Activated CD4-positive, alpha-beta T cell treated with anti-CD3 and anti-CD28 coated beads, Interleukin-2, amount 10 ng/mL, durations not matched to agents 24 days and 14 days (primary cell): ENCODE measurements around the gene SHC1. TPM values are rescaled to one million over a fixed set of nuclear protein-coding genes. Genes with fewer than 3 reads are reported as not detected.

Experiments used
- DNase-seq: peaks from one replicate; pipeline ENCODE4 v3.0.0; 2022
- H3K27ac Mint-ChIP-seq: one replicate; pipeline ENCODE4 v1.8.0; 2022; ENCODE audit warnings: mild to moderate bottlenecking, mixed read lengths
- H3K27me3 Mint-ChIP-seq: one replicate; pipeline ENCODE4 v1.8.0; 2022; ENCODE audit warnings: mixed read lengths
- H3K36me3 Mint-ChIP-seq: one replicate; pipeline ENCODE4 v1.8.0; 2022; ENCODE audit warnings: low read depth, mild to moderate bottlenecking, mixed read lengths
- H3K4me1 Mint-ChIP-seq: one replicate; pipeline ENCODE4 v1.8.0; 2021; ENCODE audit warnings: mixed read lengths
- H3K4me3 Mint-ChIP-seq: one replicate; pipeline ENCODE4 v1.8.0; 2022; ENCODE audit warnings: mild to moderate bottlenecking, moderate library complexity, mixed read lengths
- H3K9me3 Mint-ChIP-seq: one replicate; pipeline ENCODE4 v1.8.0; 2021; ENCODE audit warnings: mixed read lengths
- intact Hi-C: fragments of 100-400 bp; cut with micrococcal nuclease; formaldehyde crosslinking; loops from one replicate; pipeline ENCODE4 v1.15.1; 2023
- total RNA-seq: library from RNA; stranded (reverse); gene quantifications from 2 replicates; pipeline ENCODE4 v1.2.3, GENCODE V29; 2022

Gene SHC1
- total RNA-seq, 1 donor from 2014 or later = 50.4 TPM

- no peak for DNase-seq
- intact Hi-C loops = no loop called here
- Mint-ChIP-seq H3K36me3 (peaks cover 46% of the 10 kb centered on the region), H3K4me1 (peaks cover 45% of the 10 kb centered on the region), H3K4me3 (no peak overlapping the region), H3K9me3 (no peaks in the 10 kb centered on the region), H3K27me3 (no peaks in the 10 kb centered on the region), H3K27ac (peak overlapping the region; percentile 68)
Observed at GRCh38 chr1:154968731-154969130, 1.8 kb downstream of the SHC1 start.

- Mint-ChIP-seq H3K4me1 (peaks cover 47% of the 10 kb centered on the region), H3K9me3 (no peaks in the 10 kb centered on the region), H3K27ac (no peak overlapping the region), H3K36me3 (peaks cover 54% of the 10 kb centered on the region), H3K4me3 (no peak overlapping the region), H3K27me3 (no peaks in the 10 kb centered on the region)
- intact Hi-C loops = no loop called here
- no peak for DNase-seq
Observed at GRCh38 chr1:154967331-154967950, 3.1 kb downstream of the SHC1 start.

DNA sequence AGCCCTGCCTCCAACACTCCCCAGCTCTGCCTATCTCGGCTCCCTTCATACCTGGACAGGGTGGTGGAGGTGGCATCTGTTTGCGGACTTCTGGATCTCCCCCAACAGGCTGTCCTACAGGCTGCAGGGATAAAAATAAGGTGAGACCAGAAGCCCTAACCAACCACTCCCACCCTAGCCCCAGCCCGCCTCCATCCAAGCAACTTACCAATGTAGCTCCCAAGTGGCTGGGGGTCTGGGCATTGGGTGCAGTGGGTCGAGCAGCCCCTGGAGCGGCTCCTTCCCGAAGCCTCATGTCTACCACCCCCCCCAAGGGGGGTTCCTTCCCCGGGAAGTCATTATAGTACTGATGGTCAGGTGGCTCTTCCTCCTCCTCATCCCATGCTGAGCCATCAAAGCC, 4.4 kb downstream of the SHC1 start:
- Mint-ChIP-seq H3K4me1 (peaks cover 38% of the 10 kb centered on the region), H3K36me3 (peaks cover 50% of the 10 kb centered on the region), H3K27me3 (no peaks in the 10 kb centered on the region), H3K27ac (no peak overlapping the region), H3K9me3 (no peaks in the 10 kb centered on the region), H3K4me3 (no peak overlapping the region)
- no peak for DNase-seq
- intact Hi-C loops = no loop called here

DNA sequence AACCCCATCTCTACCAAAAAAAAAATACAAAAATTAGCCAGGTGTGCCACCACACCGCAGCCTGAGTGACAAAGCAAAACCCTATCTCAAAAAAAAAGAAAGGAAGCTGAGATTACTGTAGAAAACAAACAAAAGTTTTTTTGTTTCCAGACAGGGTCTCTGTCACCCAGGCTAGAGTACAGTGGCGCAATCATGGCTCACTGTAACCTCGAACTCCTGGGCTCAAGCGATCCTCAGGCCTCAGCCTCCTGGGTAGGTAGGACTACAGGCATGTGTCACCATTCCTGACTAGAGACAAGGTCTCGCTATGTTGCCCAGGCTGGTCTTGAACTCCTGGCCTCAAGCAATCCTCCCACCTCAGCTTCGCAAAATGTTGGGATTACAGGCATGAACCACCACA, 6.2 kb downstream of the SHC1 start:
- H3K36me3 Mint-ChIP-seq = peaks cover 49% of the 10 kb centered on the region
- no peaks in the 10 kb centered on the region for H3K27me3 Mint-ChIP-seq
- H3K4me1 Mint-ChIP-seq = peaks cover 36% of the 10 kb centered on the region
- no peak overlapping the region for H3K27ac Mint-ChIP-seq
- no peak for DNase-seq
- H3K4me3 Mint-ChIP-seq = no peak overlapping the region
- no peaks in the 10 kb centered on the region for H3K9me3 Mint-ChIP-seq
- intact Hi-C loops = no loop called here

DNA sequence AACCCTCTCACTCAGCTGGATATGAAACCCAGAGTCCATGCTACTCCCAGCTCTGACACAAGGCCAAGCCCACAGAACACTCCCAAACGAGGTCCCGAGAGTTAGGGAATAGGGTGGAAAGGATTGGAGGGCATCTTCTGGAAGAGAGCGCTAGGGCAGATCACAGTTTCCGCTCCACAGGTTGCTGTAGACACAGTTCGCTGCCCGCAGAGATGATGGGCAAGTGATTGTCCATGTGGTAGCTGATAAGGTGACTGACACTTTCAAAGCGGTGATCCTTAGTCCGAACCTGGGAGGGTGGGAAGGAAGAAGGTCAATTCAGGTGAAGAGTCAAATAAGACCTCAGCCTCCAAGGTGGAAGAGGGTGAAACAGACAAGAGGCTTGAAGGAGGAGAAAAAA, 6.9 kb downstream of the SHC1 start:
- no peak for DNase-seq
- Mint-ChIP-seq H3K27ac (peak overlapping the region; percentile 12), H3K4me3 (no peak overlapping the region), H3K36me3 (peaks cover 47% of the 10 kb centered on the region), H3K9me3 (no peaks in the 10 kb centered on the region), H3K27me3 (no peaks in the 10 kb centered on the region), H3K4me1 (peaks cover 31% of the 10 kb centered on the region)
- intact Hi-C loops = no loop called here

- H3K27ac Mint-ChIP-seq = peak overlapping the region; percentile 88
- H3K4me3 Mint-ChIP-seq = peak overlapping the region; percentile 90
- intact Hi-C loops = no loop called here
- peaks cover 27% of the 10 kb centered on the region for H3K4me1 Mint-ChIP-seq
- no peaks in the 10 kb centered on the region for H3K27me3 Mint-ChIP-seq
- no peak for DNase-seq
- peaks cover 46% of the 10 kb centered on the region for H3K36me3 Mint-ChIP-seq
- H3K9me3 Mint-ChIP-seq = no peaks in the 10 kb centered on the region
Observed at GRCh38 chr1:154962795-154963330, 7.7 kb downstream of the SHC1 start.

DNA sequence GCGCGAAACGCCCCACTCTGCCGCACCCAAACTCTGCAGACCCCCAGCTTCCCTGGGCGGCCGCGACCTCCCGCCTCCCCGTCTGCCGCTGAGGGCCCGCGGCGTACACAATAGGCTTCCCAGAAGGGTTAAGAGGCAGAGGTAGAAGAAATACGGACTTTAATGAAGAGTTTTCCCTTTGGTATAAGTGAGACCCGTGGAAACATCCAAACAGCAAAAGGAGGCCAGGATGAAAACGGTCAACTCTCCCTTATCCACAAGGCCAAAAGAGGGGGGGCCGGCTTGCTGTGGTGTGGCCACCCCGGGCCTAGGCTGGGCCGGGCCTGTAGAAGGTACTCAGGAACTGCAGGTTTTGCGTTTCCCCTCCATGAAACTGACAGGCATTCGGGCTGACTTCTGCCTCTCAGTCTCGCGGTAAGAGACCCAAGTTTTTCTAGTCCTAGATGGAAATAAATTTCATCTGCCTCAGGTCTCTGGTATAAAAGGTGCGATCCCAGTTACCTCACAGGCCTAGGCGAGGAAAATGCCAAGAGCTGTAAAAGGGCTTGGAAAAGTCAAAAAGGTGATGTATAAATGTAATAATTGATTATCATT, 8.3 kb downstream of the SHC1 start:
- Mint-ChIP-seq H3K27ac (peak overlapping the region; percentile 88), H3K4me3 (peak overlapping the region; percentile 90), H3K27me3 (no peaks in the 10 kb centered on the region), H3K4me1 (peaks cover 24% of the 10 kb centered on the region), H3K9me3 (no peaks in the 10 kb centered on the region), H3K36me3 (peaks cover 44% of the 10 kb centered on the region)
- peak; percentile 81 for DNase-seq
- intact Hi-C loops = no loop called here

GRCh38 chr1:154961207-154962155, 9.1 kb downstream of the SHC1 start, which contains the start of gene PYGO2:
PYGO2 (minus strand) TSS chr1:154961782; CDS start chr1:154961576, 206 bp downstream.
- peak within 1 kb of the TSS; percentile 89 for H3K27ac Mint-ChIP-seq
- H3K4me1 Mint-ChIP-seq = peaks cover 27% of the 10 kb centered on the region
- intact Hi-C loops = loop anchor here (1.0 kb wide), 4 partner anchors 13 to 56 kb away; partner anchors contain the start of gene CKS1B
- peak within 1 kb of the TSS; percentile 96 for H3K4me3 Mint-ChIP-seq
- H3K27me3 Mint-ChIP-seq = no peaks in the 10 kb centered on the region
- peak; percentile 96 for DNase-seq
- H3K36me3 Mint-ChIP-seq = peaks cover 36% of the 10 kb centered on the region
- H3K9me3 Mint-ChIP-seq = no peaks in the 10 kb centered on the region

GRCh38 chr1:154960446-154961136, 10.0 kb downstream of the SHC1 start:
- Mint-ChIP-seq H3K36me3 (peaks cover 31% of the 10 kb centered on the region), H3K9me3 (no peaks in the 10 kb centered on the region), H3K27ac (peak overlapping the region; percentile 89), H3K27me3 (no peaks in the 10 kb centered on the region), H3K4me3 (peak overlapping the region; percentile 96), H3K4me1 (peaks cover 34% of the 10 kb centered on the region)
- DNase-seq = no peak
- intact Hi-C loops = loop anchor here (1.0 kb wide), 4 partner anchors 14 to 57 kb away; partner anchors contain the start of gene CKS1B

- Mint-ChIP-seq H3K4me1 (peaks cover 46% of the 10 kb centered on the region), H3K27ac (no peak overlapping the region), H3K9me3 (no peaks in the 10 kb centered on the region), H3K27me3 (no peaks in the 10 kb centered on the region), H3K36me3 (peaks cover 26% of the 10 kb centered on the region), H3K4me3 (peak overlapping the region; percentile 47)
- DNase-seq = no peak
- intact Hi-C loops = no loop called here
Observed at GRCh38 chr1:154959426-154959780, 11.1 kb downstream of the SHC1 start.

GRCh38 chr1:154958681-154959425, 11.7 kb downstream of the SHC1 start:
- Mint-ChIP-seq H3K4me3 (peak overlapping the region; percentile 8), H3K9me3 (no peaks in the 10 kb centered on the region), H3K4me1 (peaks cover 50% of the 10 kb centered on the region), H3K27ac (peak overlapping the region; percentile 37), H3K27me3 (no peaks in the 10 kb centered on the region), H3K36me3 (peaks cover 26% of the 10 kb centered on the region)
- intact Hi-C loops = no loop called here
- DNase-seq = no peak

GRCh38 chr1:154958036-154958435, 12.5 kb downstream of the SHC1 start:
- Mint-ChIP-seq H3K4me1 (peaks cover 52% of the 10 kb centered on the region), H3K9me3 (no peaks in the 10 kb centered on the region), H3K27ac (peak overlapping the region; percentile 37), H3K4me3 (no peak overlapping the region), H3K27me3 (no peaks in the 10 kb centered on the region), H3K36me3 (peaks cover 21% of the 10 kb centered on the region)
- intact Hi-C loops = no loop called here
- DNase-seq = no peak
